Left renal pelvis (tissue), 4 donors: ENCODE data around the gene MAST4. TPM values are rescaled to one million over a fixed set of nuclear protein-coding genes. Genes with fewer than 3 reads are reported as not detected.

ENCODE experiments used
- DNase-seq, 4 donors: peaks; one replicate each; pipeline ENCODE4 v3.0.0-alpha.2; 2013; ENCODE audit warnings: low read depth in 4 of 4, low spot score in 3 of 4
- polyA plus RNA-seq, 4 donors: library from polyadenylated mRNA; unstranded; fragments of 120-200 nt; gene quantifications; one replicate each; pipeline ENCODE4 v1.2.1, GENCODE V29; 2013; ENCODE audit not compliant: insufficient read length in 4 of 4

MAST4 gene
- polyA plus RNA-seq, 4 donors: 10.5 to 16.2 (median 15.7) TPM

- DNase-seq: no peak
These were observed 47.9 kb downstream of the MAST4 start for GRCh38 chr5:66644111-66644510.

- DNase-seq: no peak
These were observed 48.8 kb downstream of the MAST4 start for GRCh38 chr5:66645039-66645438.

- no peak for DNase-seq
These were observed 50.4 kb downstream of the MAST4 start for GRCh38 chr5:66646570-66646969.

- DNase-seq: no peak
These were observed 51.1 kb downstream of the MAST4 start for GRCh38 chr5:66647146-66647856.

- no peak for DNase-seq
These were observed 56.6 kb downstream of the MAST4 start for GRCh38 chr5:66652818-66653217.

- DNase-seq: no peak
These were observed 57.1 kb downstream of the MAST4 start for GRCh38 chr5:66653325-66653724.

- no peak for DNase-seq
These were observed 59.5 kb downstream of the MAST4 start for GRCh38 chr5:66655395-66656324.

- DNase-seq: no peak
These were observed 62.3 kb downstream of the MAST4 start for GRCh38 chr5:66658516-66658915.

- no peak for DNase-seq
These were observed 63.6 kb downstream of the MAST4 start for GRCh38 chr5:66659780-66660179.

- no peak for DNase-seq
These were observed 64.2 kb downstream of the MAST4 start for GRCh38 chr5:66660396-66660795.

- DNase-seq: no peak
These were observed 65.0 kb downstream of the MAST4 start for GRCh38 chr5:66661149-66661548.

GRCh38 chr5:66666778-66667177 is 70.6 kb downstream of the MAST4 start:
- no peak for DNase-seq

GRCh38 chr5:66669086-66669861 is 73.1 kb downstream of the MAST4 start:
- DNase-seq: no peak

GRCh38 chr5:66669862-66670195 is 73.6 kb downstream of the MAST4 start:
- DNase-seq: no peak

- no peak for DNase-seq
These were observed 75.1 kb downstream of the MAST4 start for GRCh38 chr5:66671305-66671704.

GRCh38 chr5:66674802-66675201 is 78.6 kb downstream of the MAST4 start:
- DNase-seq: no peak

GRCh38 chr5:66675406-66675805 is 79.2 kb downstream of the MAST4 start:
- DNase-seq: no peak

- no peak for DNase-seq
These were observed 84.0 kb downstream of the MAST4 start for GRCh38 chr5:66680221-66680620.

- DNase-seq: no peak
These were observed 84.6 kb downstream of the MAST4 start for GRCh38 chr5:66680804-66681203.

- no peak for DNase-seq
These were observed 88.5 kb downstream of the MAST4 start for GRCh38 chr5:66684663-66685062.

GRCh38 chr5:66689522-66690220 is 93.5 kb downstream of the MAST4 start:
- no peak for DNase-seq
